K562 (cell line): ENCODE measurements around the gene ADGRE3. TPM values are rescaled to one million over a fixed set of nuclear protein-coding genes. Genes with fewer than 3 reads are reported as not detected.
A peak's percentile ranks its signal among the peaks of the same experiment; 100 is the strongest.

Experiments used
- MAFK ChIP-seq: IDR thresholded peaks from 2 replicates; pipeline ENCODE4 v1.6.1; 2011; ENCODE audit warnings: low read length, improper control_type of control experiment
- NEUROD1 ChIP-seq: fragments of 150-350 bp; IDR thresholded peaks from 2 replicates; pipeline ENCODE4 v1.6.1; 2014; ENCODE audit warnings: borderline replicate concordance, low read length, low read depth; ENCODE audit not compliant: partially characterized antibody
- NRF1 ChIP-seq, 2 experiments: fragments of 450-650 bp; IDR thresholded peaks in 1 of 2; conservative IDR thresholded peaks in 1 of 2; 2 replicates each; pipeline ENCODE4 v1.6.1; 2014; ENCODE audit warnings: mild to moderate bottlenecking in 2 of 2
- POLR2H ChIP-seq: IDR thresholded peaks from 2 replicates; pipeline ENCODE4 v1.6.1; 2016; ENCODE audit warnings: missing genetic modification characterization, low read depth, mild to moderate bottlenecking, control low read depth, missing compliant biosample characterization, moderate library complexity
- RB1 ChIP-seq: fragments of 450-650 bp; IDR thresholded peaks from 2 replicates; pipeline ENCODE4 v1.6.1; 2017; ENCODE audit warnings: low read depth, mild to moderate bottlenecking
- RBBP5 ChIP-seq: fragments of 200-600 bp; sonication (generic); IDR thresholded peaks from 2 replicates; pipeline ENCODE4 v1.6.1; 2012; ENCODE audit warnings: borderline replicate concordance, mild to moderate bottlenecking, low read length, control low read depth, inconsistent platforms; ENCODE audit not compliant: insufficient read depth, poor library complexity, severe bottlenecking
- SAP30 ChIP-seq: fragments of 200-600 bp; sonication (generic); IDR thresholded peaks from 2 replicates; pipeline ENCODE4 v1.6.1; 2012; ENCODE audit warnings: borderline replicate concordance, low read depth, mild to moderate bottlenecking, moderate library complexity, low read length, control low read depth, inconsistent platforms; ENCODE audit not compliant: insufficient read depth, poor library complexity, severe bottlenecking
- SIX5 ChIP-seq, 2 experiments: IDR thresholded peaks; 2 replicates each; pipeline ENCODE4 v1.6.1; 2011; ENCODE audit warnings: low read length in 2 of 2, borderline replicate concordance in 1 of 2, low read depth in 1 of 2, mild to moderate bottlenecking in 1 of 2, moderate library complexity in 1 of 2; ENCODE audit not compliant: insufficient read depth in 1 of 2
- ZFP30 ChIP-seq: fragments of 250-450 bp; sonication (Bioruptor Pico); IDR thresholded peaks from 2 replicates; pipeline ENCODE4 v1.8.0; 2022; ENCODE audit warnings: moderate library complexity, mild to moderate bottlenecking, inconsistent platforms, borderline replicate concordance
- polyA plus RNA-seq, 8 experiments: library from polyadenylated mRNA; depleted of rRNA in 4 of 8; stranded (reverse) in 5 of 8; unstranded in 3 of 8; fragments of >200 nt; fragmentation: Nextera tagmentation in 2 of 8; fragmentation: Illumina TruSeq in 1 of 8; extraction: Ambion mirVana in 2 of 8; extraction: Trizol in 1 of 8; gene quantifications; 2 replicates each; pipeline versions ENCODE4 v1.2.1 to v1.2.3, GENCODE V29; 2011 to 2014; ENCODE audit warnings: inconsistent platforms in 1 of 8, missing spikeins in 1 of 8
- total RNA-seq, 7 experiments: library from RNA; depleted of rRNA in 6 of 7; stranded (reverse); fragments of >200 nt in 6 of 7; fragmentation: Illumina TruSeq in 2 of 7; extraction: Trizol in 2 of 7; gene quantifications; 2 replicates each; pipeline versions ENCODE4 v1.2.1 to v1.2.3, GENCODE V29; 2011 to 2021; ENCODE audit warnings: low replicate concordance in 1 of 7
- TF ChIP-seq, protein P1 (sequence below): fragments of 450-650 bp; formaldehyde crosslinking; IDR thresholded peaks from 2 replicates; pipeline ENCODE4 v1.4.0; 2020; ENCODE audit warnings: mild to moderate bottlenecking, moderate library complexity
- TF ChIP-seq, protein P2 (sequence below), 2 experiments: fragments of 450-650 bp in 1 of 2; sonication (generic) in 1 of 2; formaldehyde crosslinking in 1 of 2; IDR thresholded peaks in 1 of 2; conservative IDR thresholded peaks in 1 of 2; 2 replicates each; pipeline versions ENCODE4 v1.6.1 to v1.8.1; 2016 to 2023; ENCODE audit warnings: mild to moderate bottlenecking in 2 of 2, moderate library complexity in 2 of 2, inconsistent platforms in 1 of 2, missing genetic modification reagents in 1 of 2
- TF ChIP-seq, protein P3 (sequence below): sonication (generic); formaldehyde crosslinking; IDR thresholded peaks from 2 replicates; pipeline ENCODE4 v1.8.1; 2023; ENCODE audit warnings: mild to moderate bottlenecking, missing genetic modification reagents
- TF ChIP-seq, protein P4 (sequence below): fragments of 200-800 bp; sonication (Bioruptor generic); IDR thresholded peaks from 2 replicates; pipeline ENCODE4 v1.6.1; 2017; ENCODE audit warnings: missing genetic modification characterization, missing compliant biosample characterization

Gene ADGRE3
- total and polyA plus RNA-seq, 9 of the 15 experiments (the other 6 are each of a cell fraction or from before 2014, with no cell fraction given) = not detected

DNA sequence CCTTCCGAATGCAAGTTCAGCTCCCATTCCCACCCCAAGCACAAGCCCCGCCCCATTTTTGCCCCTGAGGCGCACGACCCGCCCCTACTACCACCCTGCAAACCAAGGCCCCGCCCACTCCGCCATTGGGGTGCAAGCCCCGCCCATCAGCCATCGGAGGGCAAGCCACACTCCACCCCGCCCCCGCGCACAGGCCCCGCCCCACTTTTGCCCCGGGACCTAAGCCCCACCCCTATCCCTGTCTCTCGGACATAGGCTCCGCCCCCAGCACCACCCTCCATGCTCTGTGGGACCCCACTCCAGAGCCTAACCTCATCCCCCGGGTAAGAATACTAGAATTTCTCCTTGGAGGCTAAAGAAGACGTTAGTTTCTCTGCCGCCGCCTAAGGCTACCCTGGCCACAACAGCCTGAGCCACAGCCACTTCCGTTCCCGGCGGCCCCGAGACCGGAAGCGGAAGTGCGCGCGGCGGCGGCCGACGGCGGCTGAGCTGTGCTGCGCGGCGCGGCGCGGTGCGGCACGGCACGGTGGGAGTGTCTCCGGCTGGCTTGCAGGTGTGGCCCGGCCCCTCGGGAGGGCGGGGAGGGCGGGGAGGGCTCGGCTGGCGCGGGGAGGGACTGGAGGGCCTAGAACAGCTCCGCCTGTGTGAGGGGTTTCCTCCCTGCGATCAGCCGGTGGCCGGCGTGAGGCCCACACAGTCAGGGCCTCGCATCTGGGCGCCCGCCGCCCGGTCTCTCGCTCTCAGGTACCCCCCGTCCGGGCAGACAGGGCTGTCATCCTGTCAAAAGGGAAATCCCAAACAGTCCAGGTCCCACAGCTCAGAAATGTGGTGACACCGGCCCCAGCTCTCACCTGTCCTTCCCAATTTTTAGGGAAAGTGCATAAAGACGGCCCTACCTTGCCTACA lies 15.2 kb upstream of the ADGRE3 start, which contains the start of gene ZNF333 (continued):
- TF ChIP-seq, protein P1, sequence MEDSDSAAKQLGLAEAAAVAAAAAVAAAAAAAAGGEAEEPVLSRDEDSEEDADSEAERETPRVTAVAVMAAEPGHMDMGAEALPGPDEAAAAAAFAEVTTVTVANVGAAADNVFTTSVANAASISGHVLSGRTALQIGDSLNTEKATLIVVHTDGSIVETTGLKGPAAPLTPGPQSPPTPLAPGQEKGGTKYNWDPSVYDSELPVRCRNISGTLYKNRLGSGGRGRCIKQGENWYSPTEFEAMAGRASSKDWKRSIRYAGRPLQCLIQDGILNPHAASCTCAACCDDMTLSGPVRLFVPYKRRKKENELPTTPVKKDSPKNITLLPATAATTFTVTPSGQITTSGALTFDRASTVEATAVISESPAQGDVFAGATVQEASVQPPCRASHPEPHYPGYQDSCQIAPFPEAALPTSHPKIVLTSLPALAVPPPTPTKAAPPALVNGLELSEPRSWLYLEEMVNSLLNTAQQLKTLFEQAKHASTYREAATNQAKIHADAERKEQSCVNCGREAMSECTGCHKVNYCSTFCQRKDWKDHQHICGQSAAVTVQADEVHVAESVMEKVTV (CRISPR knock-in tag) = no peak
- TF ChIP-seq, protein P2, sequence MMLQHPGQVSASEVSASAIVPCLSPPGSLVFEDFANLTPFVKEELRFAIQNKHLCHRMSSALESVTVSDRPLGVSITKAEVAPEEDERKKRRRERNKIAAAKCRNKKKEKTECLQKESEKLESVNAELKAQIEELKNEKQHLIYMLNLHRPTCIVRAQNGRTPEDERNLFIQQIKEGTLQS (IDR thresholded peaks at IDR 0.05) = no peak
- TF ChIP-seq, protein P2 (CRISPR knock-in tag; conservative IDR thresholded peaks at IDR 0.05) = no peak
- TF ChIP-seq NEUROD1 (peak; percentile 20), SAP30 (peak; percentile 43), ZFP30 (CRISPR knock-in tag) (no peak), NRF1 (conservative IDR thresholded peaks at IDR 0.05 in 1 of 2, IDR thresholded peaks at IDR 0.05 in 1 of 2) (peak; percentile 74 to 80), POLR2H (tag) (peak; percentile 92), RB1 (peak; percentile 72), SIX5 (IDR thresholded peaks at IDR 0.05; ENCODE audit: borderline replicate concordance in 1 of 2, insufficient read depth in 1 of 2, low read depth in 1 of 2, low read length in 2 of 2) (0 out of 4 replicates have a peak, but pooled peaks of 1 of the 2 experiments have one; percentile 8), MAFK (no peak), RBBP5 (peak; percentile 85)
- TF ChIP-seq, protein P3, sequence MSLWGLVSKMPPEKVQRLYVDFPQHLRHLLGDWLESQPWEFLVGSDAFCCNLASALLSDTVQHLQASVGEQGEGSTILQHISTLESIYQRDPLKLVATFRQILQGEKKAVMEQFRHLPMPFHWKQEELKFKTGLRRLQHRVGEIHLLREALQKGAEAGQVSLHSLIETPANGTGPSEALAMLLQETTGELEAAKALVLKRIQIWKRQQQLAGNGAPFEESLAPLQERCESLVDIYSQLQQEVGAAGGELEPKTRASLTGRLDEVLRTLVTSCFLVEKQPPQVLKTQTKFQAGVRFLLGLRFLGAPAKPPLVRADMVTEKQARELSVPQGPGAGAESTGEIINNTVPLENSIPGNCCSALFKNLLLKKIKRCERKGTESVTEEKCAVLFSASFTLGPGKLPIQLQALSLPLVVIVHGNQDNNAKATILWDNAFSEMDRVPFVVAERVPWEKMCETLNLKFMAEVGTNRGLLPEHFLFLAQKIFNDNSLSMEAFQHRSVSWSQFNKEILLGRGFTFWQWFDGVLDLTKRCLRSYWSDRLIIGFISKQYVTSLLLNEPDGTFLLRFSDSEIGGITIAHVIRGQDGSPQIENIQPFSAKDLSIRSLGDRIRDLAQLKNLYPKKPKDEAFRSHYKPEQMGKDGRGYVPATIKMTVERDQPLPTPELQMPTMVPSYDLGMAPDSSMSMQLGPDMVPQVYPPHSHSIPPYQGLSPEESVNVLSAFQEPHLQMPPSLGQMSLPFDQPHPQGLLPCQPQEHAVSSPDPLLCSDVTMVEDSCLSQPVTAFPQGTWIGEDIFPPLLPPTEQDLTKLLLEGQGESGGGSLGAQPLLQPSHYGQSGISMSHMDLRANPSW (CRISPR knock-in tag) = 0 out of 2 replicates have a peak, but pooled peaks have one; percentile 61
- TF ChIP-seq, protein P4, sequence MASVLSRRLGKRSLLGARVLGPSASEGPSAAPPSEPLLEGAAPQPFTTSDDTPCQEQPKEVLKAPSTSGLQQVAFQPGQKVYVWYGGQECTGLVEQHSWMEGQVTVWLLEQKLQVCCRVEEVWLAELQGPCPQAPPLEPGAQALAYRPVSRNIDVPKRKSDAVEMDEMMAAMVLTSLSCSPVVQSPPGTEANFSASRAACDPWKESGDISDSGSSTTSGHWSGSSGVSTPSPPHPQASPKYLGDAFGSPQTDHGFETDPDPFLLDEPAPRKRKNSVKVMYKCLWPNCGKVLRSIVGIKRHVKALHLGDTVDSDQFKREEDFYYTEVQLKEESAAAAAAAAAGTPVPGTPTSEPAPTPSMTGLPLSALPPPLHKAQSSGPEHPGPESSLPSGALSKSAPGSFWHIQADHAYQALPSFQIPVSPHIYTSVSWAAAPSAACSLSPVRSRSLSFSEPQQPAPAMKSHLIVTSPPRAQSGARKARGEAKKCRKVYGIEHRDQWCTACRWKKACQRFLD (CRISPR knock-in tag) = peak; percentile 70
